GM19328 (cell line): Measurements from ENCODE around the gene SOAT2.
"Not testable (repeated sequence)": the region's sequence is repeated elsewhere in the genome, so short reads cannot be mapped to it uniquely, and the experiment has no call there.

Source experiments
- ATAC-seq: cut with Tn5 transposase; IDR thresholded peaks from one replicate; pipeline ENCODE4 v1.9.1; 2021; ENCODE audit warnings: mild to moderate bottlenecking, moderate library complexity; ENCODE audit not compliant: unreplicated experiment

SOAT2 gene

DNA sequence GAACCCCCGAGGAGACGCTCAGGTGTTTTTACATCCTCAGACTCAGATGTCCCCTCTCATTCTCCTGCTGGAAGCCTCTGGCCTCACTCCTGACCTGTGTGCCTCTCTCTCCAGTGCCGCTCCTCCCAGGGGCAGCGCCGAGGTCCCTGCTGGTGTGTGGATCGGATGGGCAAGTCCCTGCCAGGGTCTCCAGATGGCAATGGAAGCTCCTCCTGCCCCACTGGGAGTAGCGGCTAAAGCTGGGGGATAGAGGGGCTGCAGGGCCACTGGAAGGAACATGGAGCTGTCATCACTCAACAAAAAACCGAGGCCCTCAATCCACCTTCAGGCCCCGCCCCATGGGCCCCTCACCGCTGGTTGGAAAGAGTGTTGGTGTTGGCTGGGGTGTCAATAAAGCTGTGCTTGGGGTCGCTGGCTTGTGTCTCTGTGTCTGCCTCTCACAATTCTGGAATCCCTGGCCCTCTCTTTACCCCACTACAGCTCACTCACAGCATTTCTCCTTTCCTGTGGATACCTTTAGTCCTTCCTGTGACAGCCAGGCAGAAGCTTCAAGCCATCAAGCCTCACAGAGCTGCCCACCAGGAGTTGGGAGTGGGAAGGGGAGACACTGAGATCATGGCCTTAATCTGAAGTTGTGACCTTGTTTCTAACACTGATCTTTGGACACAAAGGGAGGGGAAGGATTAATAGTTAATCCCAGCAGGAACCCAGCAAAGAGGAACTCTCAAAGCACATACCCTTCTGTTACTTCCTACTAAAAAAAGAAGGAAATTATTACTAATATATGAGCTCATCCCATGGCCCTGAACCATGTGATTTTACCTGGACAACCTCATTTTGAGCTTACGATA is 1.1 kb upstream of the SOAT2 start:
- ATAC-seq = no peak

DNA sequence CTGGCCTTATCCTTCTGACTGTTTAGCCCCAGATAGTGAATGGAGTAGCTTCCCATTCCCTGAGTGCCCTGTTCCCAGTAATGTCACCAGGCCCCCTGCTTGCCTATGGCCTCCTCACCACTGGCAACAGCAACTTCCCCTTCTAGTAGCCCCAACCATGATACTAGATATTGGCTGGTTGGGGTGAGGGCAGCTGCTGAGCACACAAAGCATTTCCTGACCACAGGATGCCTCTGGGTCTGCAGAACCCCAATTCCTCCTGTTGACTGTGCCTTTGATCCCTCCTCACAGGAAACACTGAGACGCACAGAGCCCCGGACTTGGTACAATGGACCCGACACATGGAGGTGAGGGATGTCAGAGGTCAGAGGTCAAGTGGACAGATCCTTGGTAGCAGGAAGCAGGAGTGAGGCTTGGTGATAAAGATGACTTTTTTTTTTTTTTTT is 597 bp downstream of the SOAT2 start:
- no peak for ATAC-seq

DNA sequence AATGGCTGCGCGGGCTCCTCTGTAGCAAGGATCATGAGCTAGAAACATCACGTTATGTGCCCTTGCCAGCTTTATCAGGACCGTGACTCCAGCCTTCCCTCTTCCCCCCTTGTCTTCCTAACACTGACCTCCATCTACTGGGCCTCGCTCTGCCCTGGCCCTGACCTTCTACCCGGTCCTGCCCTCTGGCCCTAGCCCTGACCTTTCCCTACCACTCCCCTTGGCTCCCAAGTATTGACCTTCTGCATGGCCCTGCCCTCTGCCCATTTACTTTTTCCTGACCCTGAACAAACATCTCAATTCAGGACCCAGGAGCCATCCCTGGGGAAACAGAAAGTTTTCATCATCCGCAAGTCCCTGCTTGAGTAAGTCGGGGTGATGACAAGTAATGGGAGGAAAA is 2.0 kb downstream of the SOAT2 start:
- no peak for ATAC-seq

DNA sequence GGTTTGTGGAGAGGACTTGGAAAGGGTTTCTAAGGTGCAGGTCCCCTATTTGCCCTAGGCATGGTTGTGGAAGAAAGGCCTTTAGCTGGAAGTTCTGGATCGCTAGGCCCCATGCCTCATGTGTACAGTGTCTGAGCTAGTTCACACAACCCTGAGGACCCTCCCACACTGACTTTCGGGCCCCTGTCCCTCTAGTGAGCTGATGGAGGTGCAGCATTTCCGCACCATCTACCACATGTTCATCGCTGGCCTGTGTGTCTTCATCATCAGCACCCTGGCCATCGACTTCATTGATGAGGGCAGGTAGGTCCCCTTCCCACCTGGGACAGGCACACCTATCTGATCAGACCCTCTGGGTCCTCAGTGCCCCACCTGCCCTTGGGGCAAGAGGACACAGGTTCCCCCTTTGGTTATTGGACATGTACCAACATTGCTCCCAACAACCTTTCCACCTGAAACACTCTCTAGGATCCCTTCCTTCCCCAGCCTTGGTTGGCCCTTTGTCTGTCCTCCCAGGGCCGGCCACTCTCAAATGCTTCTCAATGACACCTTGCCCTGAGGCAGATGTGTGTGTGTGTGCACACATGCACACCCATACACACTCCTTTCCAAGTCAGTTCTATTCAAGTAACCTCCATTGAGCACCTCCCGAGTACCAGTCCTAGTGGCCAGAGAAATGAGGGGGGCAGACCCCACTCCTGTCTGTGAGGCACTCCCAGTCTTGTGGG is 2.6 kb downstream of the SOAT2 start:
- ATAC-seq = no peak

DNA sequence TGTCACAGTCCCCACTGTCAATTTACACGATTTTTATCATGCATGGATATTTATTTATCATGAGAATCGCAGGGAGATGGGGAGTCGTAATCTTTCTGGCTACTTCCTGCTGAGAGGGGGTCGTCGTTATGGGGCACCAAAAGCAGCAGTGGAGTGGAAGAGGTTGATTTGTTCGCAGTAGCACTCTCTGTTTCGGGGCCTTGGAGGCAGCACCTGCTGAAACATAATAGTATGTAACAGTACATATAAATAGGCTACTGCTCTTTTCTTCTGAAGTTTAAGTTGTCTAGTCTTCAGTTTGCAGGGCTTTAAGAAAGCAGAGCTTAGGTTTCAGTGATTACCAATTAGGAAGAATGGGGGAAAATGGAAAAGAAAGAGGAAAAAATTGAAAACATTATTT is 3.8 kb downstream of the SOAT2 start:
- ATAC-seq = no peak

DNA sequence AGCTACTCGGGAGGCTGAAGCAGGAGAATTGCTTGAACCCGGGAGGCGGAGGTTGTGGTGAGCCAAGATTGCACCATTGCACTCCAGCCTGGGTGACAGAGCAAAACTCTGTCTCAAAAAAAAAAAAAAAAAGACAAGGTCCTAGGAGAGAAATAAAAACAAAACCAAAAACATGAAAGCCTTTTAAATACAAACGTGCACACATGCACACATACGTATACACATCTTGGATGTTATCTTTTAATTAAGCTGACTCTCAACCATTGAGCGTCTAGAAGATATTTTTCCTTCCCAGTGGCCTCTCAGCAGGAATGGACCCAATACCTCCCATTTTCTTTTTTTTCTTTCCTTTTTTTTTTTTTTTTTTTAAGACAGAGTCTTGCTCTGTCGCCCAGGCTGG is 9.1 kb downstream of the SOAT2 start:
- ATAC-seq = not testable (repeated sequence)

DNA sequence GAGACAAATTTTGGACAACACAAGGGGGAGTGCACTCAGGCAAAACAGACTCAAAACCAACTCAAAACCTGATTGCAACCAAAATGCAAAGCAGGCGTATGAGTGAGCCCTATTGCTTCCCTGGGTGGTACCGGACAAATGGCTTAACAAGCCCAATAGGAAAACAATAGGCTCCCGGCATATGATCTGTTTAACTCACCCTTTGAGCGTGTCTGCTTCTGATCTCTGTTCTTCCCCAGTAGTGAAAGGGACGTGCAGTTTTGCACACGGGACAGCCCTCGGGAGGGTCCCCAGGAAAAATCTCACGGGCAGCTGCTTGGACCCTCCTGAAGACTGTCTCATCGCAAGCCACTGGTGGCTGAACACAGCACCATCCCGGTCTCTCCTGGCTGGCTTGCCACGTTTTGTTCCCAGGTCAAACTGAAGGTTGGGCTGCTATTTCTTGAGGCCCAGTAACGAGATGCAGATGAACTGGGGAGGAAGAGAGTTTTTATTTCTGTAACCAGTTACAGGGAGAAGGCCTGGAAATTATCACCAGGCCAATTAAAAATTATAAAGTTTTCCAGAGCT is 9.9 kb downstream of the SOAT2 start:
- no peak for ATAC-seq

DNA sequence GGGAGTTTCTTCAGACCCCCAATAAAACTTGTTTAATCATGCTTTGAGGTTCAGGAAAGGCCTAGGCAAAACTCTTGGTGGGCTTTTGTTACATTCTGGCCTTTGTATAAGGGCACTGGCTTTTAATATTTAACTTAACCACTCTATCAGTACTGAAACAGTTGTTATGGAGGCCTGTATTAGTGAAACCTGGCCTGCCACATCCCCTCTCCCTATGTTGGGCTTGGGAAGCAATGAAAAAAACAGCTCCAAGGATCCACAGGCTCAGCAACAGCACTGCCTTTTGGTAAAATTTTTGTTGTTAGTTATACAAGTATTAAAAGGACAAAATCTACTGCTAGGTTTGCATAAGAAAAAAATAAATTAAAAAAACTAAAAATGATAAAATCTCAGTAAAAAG is 10.7 kb downstream of the SOAT2 start:
- ATAC-seq = no peak

DNA sequence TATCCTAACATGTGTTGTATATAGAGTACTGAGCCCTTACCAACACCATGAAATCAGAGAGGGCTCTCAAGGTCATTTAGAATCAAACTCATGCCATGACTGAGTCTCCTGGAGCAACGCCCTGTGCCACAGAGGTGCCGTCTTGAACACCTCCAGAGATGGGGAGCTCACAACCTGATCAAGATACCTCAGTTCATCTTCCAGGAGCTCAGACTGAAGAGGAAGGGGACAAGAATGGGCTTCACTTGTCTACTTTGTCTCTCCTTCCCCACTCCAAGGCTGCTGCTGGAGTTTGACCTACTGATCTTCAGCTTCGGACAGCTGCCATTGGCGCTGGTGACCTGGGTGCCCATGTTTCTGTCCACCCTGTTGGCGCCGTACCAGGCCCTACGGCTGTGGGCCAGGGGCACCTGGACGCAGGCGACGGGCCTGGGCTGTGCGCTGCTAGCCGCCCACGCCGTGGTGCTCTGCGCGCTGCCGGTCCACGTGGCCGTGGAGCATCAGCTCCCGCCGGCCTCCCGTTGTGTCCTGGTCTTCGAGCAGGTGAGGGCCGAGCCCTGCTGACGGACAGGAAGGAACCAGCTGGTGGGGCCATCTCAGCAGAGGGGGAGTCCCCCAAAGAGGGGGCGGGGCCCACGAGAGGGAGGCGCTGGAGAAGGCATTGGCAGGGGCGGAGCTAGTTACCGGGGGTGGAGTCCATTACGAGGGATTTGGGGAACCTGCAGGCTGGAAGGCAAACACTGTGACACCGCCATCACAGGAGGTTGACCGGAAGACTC is 12.0 kb downstream of the SOAT2 start:
- ATAC-seq = no peak

DNA sequence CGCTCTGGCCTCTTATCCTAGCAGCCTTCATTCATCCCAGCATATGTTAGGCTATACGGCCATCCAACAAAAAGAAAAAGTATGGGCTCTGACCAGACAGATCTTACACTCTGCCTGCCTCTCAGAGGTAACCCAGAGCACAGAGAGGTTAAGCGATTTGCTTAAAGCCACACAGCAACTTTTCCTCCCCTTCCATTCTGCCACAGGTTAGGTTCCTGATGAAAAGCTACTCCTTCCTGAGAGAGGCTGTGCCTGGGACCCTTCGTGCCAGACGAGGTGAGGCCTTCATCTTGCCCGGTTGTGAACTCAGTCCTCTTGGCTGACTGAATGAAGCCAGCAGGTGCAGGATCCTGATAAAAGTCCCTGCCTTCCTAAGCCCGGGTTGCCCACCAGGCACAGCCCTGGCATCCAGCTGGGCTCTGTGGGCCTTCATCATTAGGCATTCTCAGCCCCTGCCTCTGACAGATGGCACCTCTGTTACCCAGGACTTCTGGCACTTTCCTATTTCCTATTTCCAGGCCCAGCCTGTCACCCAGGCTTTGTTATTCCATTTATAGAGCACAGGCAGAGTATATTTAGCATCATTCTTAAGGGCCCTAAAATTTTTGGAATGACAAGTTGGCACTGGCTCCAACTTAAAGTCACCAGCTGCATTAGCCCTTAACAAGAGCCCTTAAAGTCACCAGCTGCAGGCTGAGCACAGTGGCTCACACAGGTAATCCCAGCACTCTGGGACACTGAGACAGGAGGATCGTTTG is 12.8 kb downstream of the SOAT2 start:
- no peak for ATAC-seq

DNA sequence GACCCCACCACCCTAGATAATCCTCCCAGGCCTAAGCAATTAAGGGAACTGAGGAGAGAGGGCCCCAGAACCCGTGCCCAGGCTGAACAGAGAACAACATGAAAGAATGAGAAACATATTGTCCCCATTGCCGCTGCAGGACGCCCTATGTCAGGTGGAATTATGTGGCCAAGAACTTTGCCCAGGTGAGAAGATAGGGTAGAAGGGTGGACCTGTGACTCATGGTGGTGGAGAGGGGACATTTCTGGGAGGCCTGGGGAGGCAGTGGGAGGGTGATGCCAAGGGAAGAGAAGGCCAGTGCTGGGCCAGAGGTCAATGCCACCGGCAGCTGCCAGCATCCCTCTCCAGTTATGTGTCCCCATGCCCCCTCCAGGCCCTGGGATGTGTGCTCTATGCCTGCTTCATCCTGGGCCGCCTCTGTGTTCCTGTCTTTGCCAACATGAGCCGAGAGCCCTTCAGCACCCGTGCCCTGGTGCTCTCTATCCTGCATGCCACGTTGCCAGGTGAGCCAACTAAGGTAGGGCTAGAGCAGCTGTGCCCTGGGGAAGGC is 15.5 kb downstream of the SOAT2 start:
- no peak for ATAC-seq

DNA sequence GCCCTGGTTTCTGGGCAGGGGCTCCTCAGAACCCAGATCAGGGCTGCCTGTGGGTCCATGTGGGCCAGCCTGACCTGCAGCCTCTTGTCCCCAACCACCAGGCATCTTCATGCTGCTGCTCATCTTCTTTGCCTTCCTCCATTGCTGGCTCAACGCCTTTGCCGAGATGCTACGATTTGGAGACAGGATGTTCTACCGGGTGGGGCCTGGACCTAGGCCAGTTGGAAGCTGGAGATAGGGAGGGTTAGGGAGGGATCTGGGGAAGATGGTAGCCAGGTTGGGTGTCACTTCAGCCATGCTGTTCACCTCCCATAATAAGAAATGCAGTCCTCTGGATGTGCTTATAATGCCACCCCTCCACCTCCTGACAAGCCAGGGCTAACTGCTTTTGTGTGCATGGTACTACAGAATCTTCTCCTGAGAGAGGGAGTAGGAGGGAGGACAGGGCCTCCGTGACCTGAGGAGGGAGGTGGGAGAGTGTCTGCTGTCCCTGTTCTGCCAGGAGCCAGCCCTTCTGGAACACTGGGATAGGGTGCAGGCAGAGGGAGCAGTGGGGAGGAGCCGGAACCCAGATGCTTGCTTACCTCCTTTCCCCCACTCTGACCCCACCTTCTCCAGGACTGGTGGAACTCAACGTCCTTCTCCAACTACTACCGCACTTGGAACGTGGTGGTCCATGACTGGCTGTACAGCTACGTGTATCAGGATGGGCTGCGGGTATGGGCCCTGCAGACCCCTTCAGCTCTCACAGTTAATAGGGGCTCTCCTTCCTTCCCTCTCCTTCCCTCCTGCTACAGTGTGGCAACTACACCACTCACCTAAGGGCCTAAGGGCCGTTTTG is 17.6 kb downstream of the SOAT2 start:
- ATAC-seq = no peak

DNA sequence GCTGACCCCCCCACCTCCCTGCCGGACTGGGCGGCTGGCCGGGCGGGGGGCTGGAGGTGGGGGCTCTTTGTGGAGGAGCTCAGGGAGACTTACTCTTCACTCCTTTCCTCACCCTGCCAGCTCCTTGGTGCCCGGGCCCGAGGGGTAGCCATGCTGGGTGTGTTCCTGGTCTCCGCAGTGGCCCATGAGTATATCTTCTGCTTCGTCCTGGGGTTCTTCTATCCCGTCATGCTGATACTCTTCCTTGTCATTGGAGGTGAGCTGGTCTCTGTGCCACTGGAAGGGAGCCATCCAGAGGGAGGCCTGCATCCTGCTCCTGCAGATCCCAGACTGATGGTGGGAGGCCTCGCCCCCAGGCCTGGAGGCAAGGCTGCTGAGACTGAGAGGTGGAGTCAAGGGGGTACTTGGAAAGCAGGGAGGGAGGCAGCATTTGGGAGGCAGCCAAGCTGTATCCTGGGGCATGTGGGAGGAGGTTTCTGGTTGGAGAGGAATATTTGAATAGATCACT is 19.7 kb downstream of the SOAT2 start:
- ATAC-seq = no peak

DNA sequence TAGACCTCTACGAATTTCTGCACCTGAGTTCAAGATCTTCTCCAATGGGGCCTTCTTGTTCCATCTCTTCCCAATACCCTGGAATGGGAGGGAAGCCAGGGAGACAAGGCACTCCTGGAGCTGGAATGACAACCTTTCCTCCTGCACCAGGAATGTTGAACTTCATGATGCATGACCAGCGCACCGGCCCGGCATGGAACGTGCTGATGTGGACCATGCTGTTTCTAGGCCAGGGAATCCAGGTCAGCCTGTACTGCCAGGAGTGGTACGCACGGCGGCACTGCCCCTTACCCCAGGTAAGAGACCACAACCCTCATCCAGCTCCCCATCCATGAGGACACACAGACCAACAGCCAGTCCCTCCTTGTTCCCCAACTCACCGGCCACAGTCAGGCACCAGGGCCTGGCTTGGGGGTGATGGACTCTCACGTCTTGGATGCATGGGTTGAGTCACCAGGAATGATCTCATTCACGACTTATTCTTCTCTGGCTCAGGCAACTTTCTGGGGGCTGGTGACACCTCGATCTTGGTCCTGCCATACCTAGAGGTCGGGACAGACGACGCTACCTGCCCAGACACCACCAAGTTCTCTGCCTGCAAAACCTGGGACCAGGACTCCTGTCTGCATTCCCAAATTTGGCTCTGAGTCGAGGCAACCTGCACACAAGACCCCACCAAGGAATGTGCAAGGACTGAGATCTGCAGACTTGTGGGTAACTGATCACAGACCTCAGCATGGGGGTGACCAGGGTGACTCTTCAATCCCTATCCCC is 20.5 kb downstream of the SOAT2 start:
- no peak for ATAC-seq

DNA sequence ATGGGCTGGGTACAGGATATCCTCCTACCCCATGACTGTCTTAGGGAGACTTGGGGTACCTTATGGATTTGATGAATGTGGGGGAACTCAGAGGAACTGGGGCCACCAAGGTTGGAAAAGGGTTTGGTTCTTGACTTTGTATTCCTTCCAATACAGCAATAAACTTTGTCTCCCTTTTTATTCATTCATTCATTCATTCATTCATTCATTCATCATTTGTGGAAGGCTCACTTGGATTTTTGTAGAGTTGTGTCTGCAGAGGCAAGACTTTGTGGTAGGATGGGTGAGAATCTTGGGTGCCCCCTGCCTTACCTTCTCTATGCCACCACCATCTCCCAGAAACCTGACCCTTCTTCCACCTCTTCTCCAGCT is 21.1 kb downstream of the SOAT2 start:
- ATAC-seq = no peak

DNA sequence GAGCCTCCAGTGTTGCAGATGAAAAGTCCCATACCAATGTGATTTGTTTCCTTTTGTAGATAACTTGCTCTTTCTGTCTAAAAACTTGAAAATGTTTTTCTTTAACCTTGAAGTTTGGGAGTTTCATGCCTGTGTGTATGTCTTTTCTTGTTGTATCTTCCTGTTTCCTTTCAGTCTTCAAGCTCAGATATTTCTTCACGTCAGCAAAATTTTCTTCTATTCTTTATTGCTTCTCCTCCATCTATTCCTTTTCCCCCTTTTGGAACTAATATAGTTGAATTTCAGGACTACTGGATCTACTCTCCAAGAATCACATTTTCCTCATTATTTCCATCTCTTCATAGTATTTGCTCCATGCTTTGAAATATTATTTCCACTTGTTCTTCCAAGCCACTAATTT is 23.9 kb downstream of the SOAT2 start:
- ATAC-seq = no peak

DNA sequence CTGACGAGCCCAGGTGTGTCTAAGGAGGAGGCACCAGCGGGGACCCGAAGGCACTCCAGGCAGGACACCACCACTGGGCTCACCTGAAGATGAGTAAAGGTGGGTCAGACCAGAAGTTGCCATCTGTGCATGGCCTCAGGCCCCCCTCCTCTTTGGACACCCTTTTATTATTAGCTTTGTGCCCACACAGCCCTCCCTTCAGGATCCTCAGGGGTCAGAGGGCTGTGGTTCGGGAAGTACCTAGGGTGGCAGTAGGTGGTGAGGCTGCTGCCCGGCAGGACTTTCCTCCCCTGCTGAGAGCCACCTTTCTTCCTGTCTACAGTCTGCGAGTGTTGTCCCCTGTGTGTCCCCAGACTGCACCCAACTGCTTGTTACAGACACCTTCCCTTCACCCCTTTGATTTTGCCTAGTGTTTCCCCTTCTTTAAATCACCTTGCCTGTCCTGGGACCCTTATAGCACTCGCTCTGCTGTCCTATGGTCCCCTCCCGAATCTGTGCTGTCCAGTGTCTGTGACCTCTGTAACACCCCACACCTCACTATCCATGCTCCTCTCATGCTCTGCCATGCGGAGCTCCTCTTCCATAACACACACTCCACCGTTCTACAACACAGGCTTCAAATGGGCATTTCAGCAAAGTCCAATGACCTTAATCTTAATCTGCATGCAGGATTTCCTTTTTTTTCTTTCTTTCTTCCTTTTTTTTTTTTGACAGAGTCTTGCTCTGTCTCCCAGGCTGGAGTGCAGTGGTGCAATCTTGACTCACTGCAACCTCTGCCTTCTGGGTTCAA is 25.7 kb downstream of the SOAT2 start:
- no peak for ATAC-seq

DNA sequence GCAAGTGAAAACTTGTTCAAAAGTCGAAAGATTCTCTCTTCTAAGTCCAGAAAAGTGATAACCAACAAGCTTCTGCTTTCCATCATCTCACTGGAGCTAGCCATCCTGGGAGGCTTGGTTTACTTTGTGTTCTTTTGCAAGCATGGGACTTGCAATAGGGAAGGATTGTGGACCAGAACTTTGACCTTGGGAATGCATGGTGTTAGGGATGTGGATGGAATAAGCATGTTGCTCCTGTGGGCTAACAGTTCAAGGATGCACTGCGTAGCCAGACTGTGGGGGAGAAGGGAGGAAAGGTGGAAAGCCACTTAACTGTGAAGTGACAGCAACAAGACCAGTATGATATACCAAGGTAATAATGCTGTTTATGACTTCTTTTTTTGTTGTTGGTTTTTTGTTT is 28.6 kb downstream of the SOAT2 start:
- ATAC-seq = no peak
